CD4-positive, alpha-beta T cell treated with Interferon alpha-2 for 1 hour (primary cell): ENCODE results near the gene TSTD2.
"Not testable (repeated sequence)": the region's sequence is repeated elsewhere in the genome, so short reads cannot be mapped to it uniquely, and the experiment has no call there.

Source experiments
- DNase-seq, 2 donors: peaks; one replicate each; pipeline ENCODE4 v3.0.0-alpha.2; 2020 to 2022

The TSTD2 gene

GRCh38 chr9:97581590-97581989 is 51.6 kb downstream of the TSTD2 start:
- DNase-seq = not testable (repeated sequence)

- no peak for DNase-seq
Observed at GRCh38 chr9:97579914-97580313, 53.3 kb downstream of the TSTD2 start.

- DNase-seq = no peak
Observed at GRCh38 chr9:97578846-97579245, 54.3 kb downstream of the TSTD2 start.

GRCh38 chr9:97577051-97577450 is 56.1 kb downstream of the TSTD2 start:
- no peak for DNase-seq

GRCh38 chr9:97575673-97576200 is 57.4 kb downstream of the TSTD2 start:
- no peak for DNase-seq

- peak; percentile 39 to 49 for DNase-seq
Observed at GRCh38 chr9:97574921-97575672, 58.1 kb downstream of the TSTD2 start.

- not testable (repeated sequence) for DNase-seq
Observed at GRCh38 chr9:97574101-97574571, 59.0 kb downstream of the TSTD2 start.

GRCh38 chr9:97573482-97574073 is 59.6 kb downstream of the TSTD2 start:
- no peak for DNase-seq

- DNase-seq = no peak
Observed at GRCh38 chr9:97572892-97573365, 60.2 kb downstream of the TSTD2 start.

- no peak for DNase-seq
Observed at GRCh38 chr9:97572196-97572891, 60.8 kb downstream of the TSTD2 start.

GRCh38 chr9:97571664-97572063 is 61.5 kb downstream of the TSTD2 start:
- DNase-seq = no peak

GRCh38 chr9:97570899-97571298 is 62.3 kb downstream of the TSTD2 start:
- DNase-seq = no peak

- no peak for DNase-seq
Observed at GRCh38 chr9:97568461-97569275, 64.5 kb downstream of the TSTD2 start.

- no peak for DNase-seq
Observed at GRCh38 chr9:97567894-97568202, 65.3 kb downstream of the TSTD2 start.

- DNase-seq = no peak
Observed at GRCh38 chr9:97567182-97567893, 65.8 kb downstream of the TSTD2 start.

GRCh38 chr9:97565262-97565661 is 67.9 kb downstream of the TSTD2 start:
- no peak for DNase-seq

GRCh38 chr9:97564291-97565175 is 68.6 kb downstream of the TSTD2 start:
- no peak for DNase-seq

GRCh38 chr9:97563458-97564135 is 69.6 kb downstream of the TSTD2 start:
- no peak for DNase-seq

- no peak for DNase-seq
Observed at GRCh38 chr9:97562542-97562941, 70.6 kb downstream of the TSTD2 start.

GRCh38 chr9:97561501-97561900 is 71.7 kb downstream of the TSTD2 start:
- no peak for DNase-seq
